ENCODE measurements around the gene KRT23.

KRT23 gene

GRCh38 chr17:40912486-40913210 is 24.8 kb downstream of the KRT23 start:
- in situ Hi-C loops (cut with HindIII; ENCODE audit: low sequenced_read_pairs): no loop called here

GRCh38 chr17:40910441-40910841 is 27.0 kb downstream of the KRT23 start:
- in situ Hi-C loops (cut with HindIII; ENCODE audit: low sequenced_read_pairs): no loop called here

- in situ Hi-C loops (cut with HindIII; ENCODE audit: low sequenced_read_pairs): no loop called here
These were observed 27.7 kb downstream of the KRT23 start for GRCh38 chr17:40909755-40910154.

GRCh38 chr17:40909351-40909750 is 28.1 kb downstream of the KRT23 start:
- in situ Hi-C loops (cut with HindIII; ENCODE audit: low sequenced_read_pairs): no loop called here

- in situ Hi-C loops (cut with HindIII; ENCODE audit: low sequenced_read_pairs): no loop called here
These were observed 30.8 kb downstream of the KRT23 start for GRCh38 chr17:40906613-40907012.

- in situ Hi-C loops (cut with HindIII; ENCODE audit: low sequenced_read_pairs): no loop called here
These were observed 32.1 kb downstream of the KRT23 start for GRCh38 chr17:40905370-40905769.

GRCh38 chr17:40903129-40903847 is 34.2 kb downstream of the KRT23 start:
- in situ Hi-C loops (cut with HindIII; ENCODE audit: low sequenced_read_pairs): no loop called here

GRCh38 chr17:40902498-40902897 is 34.9 kb downstream of the KRT23 start:
- in situ Hi-C loops (cut with HindIII; ENCODE audit: low sequenced_read_pairs): no loop called here

- in situ Hi-C loops (cut with HindIII; ENCODE audit: low sequenced_read_pairs): no loop called here
These were observed 35.4 kb downstream of the KRT23 start for GRCh38 chr17:40901981-40902474.

GRCh38 chr17:40900809-40901356 is 36.6 kb downstream of the KRT23 start:
- in situ Hi-C loops (cut with HindIII; ENCODE audit: low sequenced_read_pairs): no loop called here

- in situ Hi-C loops (cut with HindIII; ENCODE audit: low sequenced_read_pairs): no loop called here
These were observed 40.5 kb downstream of the KRT23 start for GRCh38 chr17:40896916-40897455.

GRCh38 chr17:40895106-40895730 is 42.2 kb downstream of the KRT23 start:
- in situ Hi-C loops (cut with HindIII; ENCODE audit: low sequenced_read_pairs): no loop called here

- in situ Hi-C loops (cut with HindIII; ENCODE audit: low sequenced_read_pairs): no loop called here
These were observed 49.2 kb downstream of the KRT23 start for GRCh38 chr17:40888196-40888720.

- in situ Hi-C loops (cut with HindIII; ENCODE audit: low sequenced_read_pairs): no loop called here
These were observed 51.4 kb downstream of the KRT23 start for GRCh38 chr17:40886090-40886489.

- in situ Hi-C loops (cut with HindIII; ENCODE audit: low sequenced_read_pairs): no loop called here
These were observed 52.5 kb downstream of the KRT23 start, which contains the start of gene KRT20 for GRCh38 chr17:40884708-40885512. Gene KRT20, minus strand, starts transcription at chr17:40885242. Its CDS starts 57 bp downstream, at chr17:40885185.

GRCh38 chr17:40883626-40884334 is 53.7 kb downstream of the KRT23 start:
- in situ Hi-C loops (cut with HindIII; ENCODE audit: low sequenced_read_pairs): no loop called here

GRCh38 chr17:40883031-40883430 is 54.4 kb downstream of the KRT23 start:
- in situ Hi-C loops (cut with HindIII; ENCODE audit: low sequenced_read_pairs): no loop called here

- in situ Hi-C loops (cut with HindIII; ENCODE audit: low sequenced_read_pairs): no loop called here
These were observed 58.4 kb downstream of the KRT23 start for GRCh38 chr17:40879026-40879425.

- in situ Hi-C loops (cut with HindIII; ENCODE audit: low sequenced_read_pairs): no loop called here
These were observed 59.4 kb downstream of the KRT23 start for GRCh38 chr17:40878044-40878443.
